Type B pancreatic cell (in vitro differentiated cells): ENCODE results near the gene PHLDB3. TPM values are rescaled to one million over a fixed set of nuclear protein-coding genes. Genes with fewer than 3 reads are reported as not detected.

Experiments used
- DNase-seq: peaks from one replicate; pipeline ENCODE4 v3.0.0; 2021; ENCODE audit warnings: mixed read lengths; ENCODE audit not compliant: unreplicated experiment; ENCODE audit errors: extremely low spot score
- H3K27ac Mint-ChIP-seq: 2 replicates; pipeline ENCODE4 v1.8.0; 2021; ENCODE audit warnings: mild to moderate bottlenecking, mixed read lengths
- H3K27me3 Mint-ChIP-seq: 2 replicates; pipeline ENCODE4 v1.8.0; 2021; ENCODE audit warnings: mixed read lengths
- H3K36me3 Mint-ChIP-seq: 2 replicates; pipeline ENCODE4 v1.8.0; 2021; ENCODE audit warnings: mixed read lengths
- H3K4me1 Mint-ChIP-seq: one replicate; pipeline ENCODE4 v1.8.0; 2021; ENCODE audit warnings: mixed read lengths; ENCODE audit not compliant: unreplicated experiment
- H3K4me3 Mint-ChIP-seq: 2 replicates; pipeline ENCODE4 v1.8.0; 2021; ENCODE audit warnings: mild to moderate bottlenecking, mixed read lengths
- H3K9me3 Mint-ChIP-seq: 2 replicates; pipeline ENCODE4 v1.8.0; 2021; ENCODE audit warnings: mixed read lengths
- total RNA-seq: library from RNA; stranded (reverse); gene quantifications from 2 replicates; pipeline ENCODE4 v1.2.1, GENCODE V29; 2021; ENCODE audit warnings: low replicate concordance
- TF ChIP-seq, protein P1 (sequence below): fragments of 200-600 bp; sonication (generic); conservative IDR thresholded peaks from 2 replicates; pipeline ENCODE4 v1.5.0; 2021; ENCODE audit warnings: antibody characterized with exemption, mild to moderate bottlenecking

PHLDB3 gene
- total RNA-seq, 1 donor from 2014 or later, result 37.9 TPM

GRCh38 chr19:43467276-43467675, 37.3 kb downstream of the PHLDB3 start:
- DNase-seq, result no peak
- no peaks in the 10 kb centered on the region for H3K9me3 Mint-ChIP-seq
- H3K4me3 Mint-ChIP-seq, result peak overlapping the region; percentile 53
- peaks cover 8% of the 10 kb centered on the region for H3K4me1 Mint-ChIP-seq
- no peaks in the 10 kb centered on the region for H3K36me3 Mint-ChIP-seq
- peak overlapping the region; percentile 87 for H3K27ac Mint-ChIP-seq
- TF ChIP-seq, protein P1, sequence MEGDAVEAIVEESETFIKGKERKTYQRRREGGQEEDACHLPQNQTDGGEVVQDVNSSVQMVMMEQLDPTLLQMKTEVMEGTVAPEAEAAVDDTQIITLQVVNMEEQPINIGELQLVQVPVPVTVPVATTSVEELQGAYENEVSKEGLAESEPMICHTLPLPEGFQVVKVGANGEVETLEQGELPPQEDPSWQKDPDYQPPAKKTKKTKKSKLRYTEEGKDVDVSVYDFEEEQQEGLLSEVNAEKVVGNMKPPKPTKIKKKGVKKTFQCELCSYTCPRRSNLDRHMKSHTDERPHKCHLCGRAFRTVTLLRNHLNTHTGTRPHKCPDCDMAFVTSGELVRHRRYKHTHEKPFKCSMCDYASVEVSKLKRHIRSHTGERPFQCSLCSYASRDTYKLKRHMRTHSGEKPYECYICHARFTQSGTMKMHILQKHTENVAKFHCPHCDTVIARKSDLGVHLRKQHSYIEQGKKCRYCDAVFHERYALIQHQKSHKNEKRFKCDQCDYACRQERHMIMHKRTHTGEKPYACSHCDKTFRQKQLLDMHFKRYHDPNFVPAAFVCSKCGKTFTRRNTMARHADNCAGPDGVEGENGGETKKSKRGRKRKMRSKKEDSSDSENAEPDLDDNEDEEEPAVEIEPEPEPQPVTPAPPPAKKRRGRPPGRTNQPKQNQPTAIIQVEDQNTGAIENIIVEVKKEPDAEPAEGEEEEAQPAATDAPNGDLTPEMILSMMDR, result no peak
- H3K27me3 Mint-ChIP-seq, result no peaks in the 10 kb centered on the region

DNA sequence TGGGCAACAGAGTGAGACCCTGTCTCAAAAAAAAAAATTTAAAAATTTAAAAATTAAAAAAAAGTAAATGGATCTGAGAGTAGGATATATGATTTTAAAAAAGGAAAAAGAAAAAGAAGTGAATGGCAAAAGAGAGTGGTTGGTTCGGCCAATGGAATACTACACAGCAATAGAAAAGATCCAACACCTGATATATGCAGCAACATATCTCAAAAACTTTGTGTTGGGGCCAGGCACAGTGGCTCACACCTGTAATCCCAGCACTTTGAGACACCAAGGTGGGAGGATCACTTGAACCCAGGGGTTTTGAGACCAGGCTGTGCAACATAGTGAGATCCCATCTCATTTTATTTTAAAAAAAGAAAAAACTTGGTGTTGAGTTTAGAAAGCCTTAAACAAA, 37.8 kb downstream of the PHLDB3 start:
- Mint-ChIP-seq H3K4me1 (peaks cover 13% of the 10 kb centered on the region), H3K4me3 (no peak overlapping the region), H3K27me3 (no peaks in the 10 kb centered on the region), H3K36me3 (no peaks in the 10 kb centered on the region), H3K9me3 (no peaks in the 10 kb centered on the region), H3K27ac (peak overlapping the region; percentile 87)
- TF ChIP-seq, protein P1, result no peak
- no peak for DNase-seq

DNA sequence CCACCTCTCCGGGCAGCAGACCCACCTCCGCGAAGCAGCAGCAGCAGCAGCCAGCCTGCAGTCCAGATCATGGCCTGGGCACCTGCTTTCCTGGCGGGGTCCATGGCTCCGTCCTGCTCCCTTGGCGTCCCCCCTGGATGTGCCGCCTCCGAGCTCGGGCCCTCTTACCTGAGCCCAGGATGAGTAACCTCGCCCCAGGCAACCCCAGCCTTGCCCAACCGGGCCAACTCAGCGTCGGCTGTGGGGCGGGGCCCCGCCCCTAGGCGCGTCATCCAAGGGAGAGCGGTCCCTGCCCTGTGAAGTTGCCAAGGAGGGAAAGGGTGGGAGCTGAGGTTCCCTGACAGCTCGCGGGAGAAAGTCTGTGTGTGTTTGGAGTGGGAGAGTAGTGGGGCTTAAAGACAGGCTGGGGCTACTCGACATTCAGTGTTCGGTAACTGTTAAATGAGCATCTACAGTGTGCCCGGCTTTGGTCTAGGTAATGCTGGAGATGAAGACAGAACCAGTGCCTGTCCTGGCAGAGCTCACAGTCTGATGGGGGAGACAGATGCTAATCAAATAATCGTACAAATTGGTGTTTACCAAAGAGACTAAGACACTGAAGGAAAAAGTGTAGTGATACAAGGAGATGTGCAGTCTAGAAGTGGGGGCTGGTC, 39.0 kb downstream of the PHLDB3 start, which contains the start of gene LYPD3:
Gene LYPD3, minus strand, starts transcription at position 141 of the 653 bp plus-strand sequence. Its CDS starts 37 bp downstream, at position 104.
- H3K9me3 Mint-ChIP-seq, result no peaks in the 10 kb centered on the region
- no peak for DNase-seq
- H3K27me3 Mint-ChIP-seq, result peaks cover 3% of the 10 kb centered on the region
- H3K4me1 Mint-ChIP-seq, result peaks cover 17% of the 10 kb centered on the region
- no peaks in the 10 kb centered on the region for H3K36me3 Mint-ChIP-seq
- TF ChIP-seq, protein P1, result no peak
- peak within 1 kb of the TSS; percentile 95 for H3K27ac Mint-ChIP-seq
- peak within 1 kb of the TSS; percentile 96 for H3K4me3 Mint-ChIP-seq

DNA sequence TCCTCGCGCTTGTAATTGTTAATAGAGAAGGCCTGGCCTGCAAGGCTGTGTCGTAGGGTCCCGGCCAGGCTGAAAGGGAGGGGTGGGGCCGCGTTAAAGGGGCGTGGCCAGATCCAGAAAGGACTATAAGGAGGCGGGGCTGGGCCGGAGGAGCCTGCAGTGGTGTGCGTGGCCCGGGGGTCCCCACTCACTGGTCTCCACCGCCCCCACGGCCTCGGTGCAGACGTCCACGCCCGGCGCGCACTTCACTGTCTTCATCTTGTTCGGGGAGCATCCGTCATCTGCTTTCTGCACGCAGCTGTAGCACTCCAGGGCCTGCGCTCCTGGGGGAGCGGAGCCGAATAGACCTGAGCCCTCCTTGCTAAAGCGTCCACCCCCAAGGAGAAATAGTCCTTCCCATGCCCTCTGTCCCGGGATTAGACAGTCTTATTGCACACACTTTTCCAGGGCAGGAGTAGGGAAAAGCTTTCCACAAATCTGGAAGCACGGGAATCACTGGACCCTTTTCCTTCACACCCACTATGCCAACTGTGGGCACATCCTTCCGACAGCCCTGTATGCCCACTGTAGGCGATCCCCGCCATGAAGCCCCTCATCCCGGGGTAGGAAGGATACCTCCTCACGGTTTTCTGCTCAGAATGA, 40.3 kb downstream of the PHLDB3 start:
- peak overlapping the region; percentile 95 for H3K27ac Mint-ChIP-seq
- peaks cover 17% of the 10 kb centered on the region for H3K4me1 Mint-ChIP-seq
- H3K9me3 Mint-ChIP-seq, result no peaks in the 10 kb centered on the region
- TF ChIP-seq, protein P1, result no peak
- H3K27me3 Mint-ChIP-seq, result peaks cover 3% of the 10 kb centered on the region
- H3K4me3 Mint-ChIP-seq, result peak overlapping the region; percentile 96
- no peaks in the 10 kb centered on the region for H3K36me3 Mint-ChIP-seq
- peak; percentile 77 for DNase-seq

DNA sequence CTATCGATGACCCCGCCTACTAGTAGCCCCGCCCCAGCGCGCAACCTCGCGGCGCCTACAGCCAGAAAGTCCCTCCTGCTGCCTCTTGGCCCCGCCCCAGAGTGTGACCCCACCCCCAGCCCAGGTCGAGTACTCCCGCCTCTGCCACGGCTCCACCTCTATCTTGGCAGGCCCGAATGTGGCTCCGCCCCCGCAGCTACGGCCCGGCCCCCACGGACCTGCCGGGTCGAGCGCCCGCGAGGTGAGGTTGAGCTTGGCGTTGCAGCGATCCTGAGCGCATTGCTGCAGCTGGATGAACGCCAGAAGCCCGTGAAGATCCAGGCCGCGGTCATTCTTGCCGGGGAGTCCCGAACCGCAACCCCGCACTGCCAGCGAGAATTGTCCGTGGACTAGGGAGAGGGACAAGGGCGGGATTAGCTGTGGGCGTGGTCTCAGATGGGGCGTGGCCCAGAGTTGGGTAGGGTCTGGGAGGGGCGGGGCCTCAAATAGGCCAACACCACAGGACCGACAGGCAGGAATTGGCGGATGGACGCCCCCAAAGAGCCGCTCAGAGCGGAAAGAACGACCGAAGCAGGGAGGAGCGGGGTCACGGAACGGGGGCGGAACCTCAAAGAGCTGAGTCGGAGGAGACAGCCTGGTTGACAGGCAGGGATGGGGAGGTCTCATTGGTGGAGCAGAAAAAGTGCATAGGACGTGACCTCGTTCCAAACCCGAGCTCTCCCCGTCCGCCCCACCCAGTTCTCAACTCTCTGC, 41.0 kb downstream of the PHLDB3 start:
- no peaks in the 10 kb centered on the region for H3K36me3 Mint-ChIP-seq
- TF ChIP-seq, protein P1, result no peak
- peak overlapping the region; percentile 95 for H3K27ac Mint-ChIP-seq
- H3K9me3 Mint-ChIP-seq, result no peaks in the 10 kb centered on the region
- H3K4me3 Mint-ChIP-seq, result peak overlapping the region; percentile 96
- H3K27me3 Mint-ChIP-seq, result peaks cover 3% of the 10 kb centered on the region
- H3K4me1 Mint-ChIP-seq, result peaks cover 17% of the 10 kb centered on the region
- peak; percentile 97 for DNase-seq
